Measurements from ENCODE around the gene MGA.
"Not testable (repeated sequence)": the region's sequence is repeated elsewhere in the genome, so short reads cannot be mapped to it uniquely, and the experiment has no call there.

Gene MGA

GRCh38 chr15:41703120-41703519, 42.9 kb downstream of the MGA start:
- Histone ChIP-seq H3K4me3 (ENCODE audit: extremely low read depth, insufficient read depth, low read length, poor library complexity, severe bottlenecking) (no peak overlapping the region), H3K36me3 (ENCODE audit: control insufficient read depth, insufficient read depth, low read length) (peaks cover 48% of the 10 kb centered on the region), H3K9me3 (ENCODE audit: control insufficient read depth, low read length) (no peaks in the 10 kb centered on the region), H3K4me1 (ENCODE audit: control insufficient read depth, insufficient read depth, low read length, poor library complexity, severe bottlenecking) (no peaks in the 10 kb centered on the region), H3K27ac (ENCODE audit: low read depth, low read length, severe bottlenecking) (no peak overlapping the region)

DNA sequence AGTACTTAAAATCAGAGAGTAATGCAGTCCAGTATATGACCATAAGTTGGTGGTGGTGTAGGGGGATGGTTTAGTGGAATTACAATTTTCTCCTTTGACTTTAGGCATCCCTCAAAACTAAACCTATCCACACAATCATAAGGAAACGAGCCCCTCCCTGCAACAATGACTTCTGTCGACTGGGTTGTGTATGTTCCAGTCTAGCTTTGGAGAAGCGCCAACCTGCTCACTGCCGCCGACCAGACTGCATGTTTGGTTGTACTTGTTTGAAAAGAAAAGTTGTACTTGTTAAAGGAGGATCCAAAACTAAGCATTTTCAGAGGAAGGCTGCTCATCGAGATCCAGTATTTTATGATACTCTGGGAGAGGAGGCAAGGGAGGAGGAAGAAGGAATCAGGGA, 52.8 kb downstream of the MGA start:
- H3K4me1 ChIP-seq (ENCODE audit: control insufficient read depth, insufficient read depth, low read length, poor library complexity, severe bottlenecking) = no peaks in the 10 kb centered on the region
- peaks cover 44% of the 10 kb centered on the region for H3K36me3 ChIP-seq (ENCODE audit: control insufficient read depth, insufficient read depth, low read length)
- H3K27ac ChIP-seq (ENCODE audit: low read depth, low read length, severe bottlenecking) = no peak overlapping the region
- 98 to 100% methylated on average over 5 of the region's 6 CpGs for WGBS, 2 experiments (ENCODE audit: insufficient coverage in 2 of 2)
- H3K4me3 ChIP-seq (ENCODE audit: extremely low read depth, insufficient read depth, low read length, poor library complexity, severe bottlenecking) = no peak overlapping the region
- no peaks in the 10 kb centered on the region for H3K9me3 ChIP-seq (ENCODE audit: control insufficient read depth, low read length)

- 95 to 96% methylated on average over 2 of the region's 3 CpGs for WGBS, 2 experiments (ENCODE audit: insufficient coverage in 2 of 2)
- Histone ChIP-seq H3K4me3 (ENCODE audit: extremely low read depth, insufficient read depth, low read length, poor library complexity, severe bottlenecking) (no peak overlapping the region), H3K9me3 (ENCODE audit: control insufficient read depth, low read length) (no peaks in the 10 kb centered on the region), H3K4me1 (ENCODE audit: control insufficient read depth, insufficient read depth, low read length, poor library complexity, severe bottlenecking) (no peaks in the 10 kb centered on the region), H3K27ac (ENCODE audit: low read depth, low read length, severe bottlenecking) (no peak overlapping the region), H3K36me3 (ENCODE audit: control insufficient read depth, insufficient read depth, low read length) (peaks cover 41% of the 10 kb centered on the region)
These were observed 54.1 kb downstream of the MGA start for GRCh38 chr15:41714291-41714690.

DNA sequence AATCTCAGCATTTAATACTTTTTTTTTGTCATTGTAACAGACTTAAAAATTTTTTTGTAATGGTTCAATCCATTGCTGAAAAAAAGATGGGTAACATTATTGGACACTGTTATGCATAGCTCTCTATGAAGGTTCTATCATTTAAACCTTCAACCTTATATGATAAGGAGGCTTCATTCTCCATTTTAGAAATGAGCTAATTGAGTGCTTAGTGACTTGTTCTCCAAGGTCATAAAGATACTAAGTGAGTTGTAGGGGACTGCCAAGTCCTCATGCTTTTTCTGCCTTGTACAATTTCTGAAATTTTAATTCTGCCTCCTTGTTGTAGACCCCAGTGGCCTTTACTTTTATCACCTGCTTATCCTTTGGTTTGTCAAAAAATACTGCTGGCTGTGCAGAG, 56.7 kb downstream of the MGA start:
- H3K4me1 ChIP-seq (ENCODE audit: control insufficient read depth, insufficient read depth, low read length, poor library complexity, severe bottlenecking) = no peaks in the 10 kb centered on the region
- no peak overlapping the region for H3K27ac ChIP-seq (ENCODE audit: low read depth, low read length, severe bottlenecking)
- H3K9me3 ChIP-seq (ENCODE audit: control insufficient read depth, low read length) = no peaks in the 10 kb centered on the region
- H3K4me3 ChIP-seq (ENCODE audit: extremely low read depth, insufficient read depth, low read length, poor library complexity, severe bottlenecking) = no peak overlapping the region
- peaks cover 22% of the 10 kb centered on the region for H3K36me3 ChIP-seq (ENCODE audit: control insufficient read depth, insufficient read depth, low read length)

- no peaks in the 10 kb centered on the region for H3K4me1 ChIP-seq (ENCODE audit: control insufficient read depth, insufficient read depth, low read length, poor library complexity, severe bottlenecking)
- 100% methylated on average over 1 of the region's 3 CpGs; no CpG with 5 or more reads in 1 of the 2 experiments for WGBS, 2 experiments (ENCODE audit: insufficient coverage in 2 of 2)
- H3K9me3 ChIP-seq (ENCODE audit: control insufficient read depth, low read length) = no peaks in the 10 kb centered on the region
- no peak overlapping the region for H3K4me3 ChIP-seq (ENCODE audit: extremely low read depth, insufficient read depth, low read length, poor library complexity, severe bottlenecking)
- peaks cover 37% of the 10 kb centered on the region for H3K36me3 ChIP-seq (ENCODE audit: control insufficient read depth, insufficient read depth, low read length)
- H3K27ac ChIP-seq (ENCODE audit: low read depth, low read length, severe bottlenecking) = no peak overlapping the region
These were observed 66.9 kb downstream of the MGA start for GRCh38 chr15:41727143-41727542.

DNA sequence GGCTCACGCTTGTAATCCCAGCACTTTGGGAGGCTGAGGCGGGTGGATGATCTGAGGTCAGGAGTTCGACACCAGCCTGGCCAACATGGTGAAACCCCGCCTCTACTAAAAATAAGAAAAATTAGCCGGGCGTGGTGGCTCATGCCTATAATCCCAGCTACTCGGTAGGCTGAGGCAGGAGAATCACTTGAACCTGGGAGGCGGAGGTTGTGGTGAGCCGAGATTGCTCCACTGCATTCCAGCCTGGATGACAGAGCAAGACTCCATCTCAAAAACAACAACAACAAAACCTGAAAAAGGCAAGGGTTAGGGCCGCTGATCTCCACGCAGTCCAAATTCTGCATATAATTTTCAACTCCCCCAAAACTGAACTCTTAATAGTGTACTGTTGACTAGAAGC, 67.9 kb downstream of the MGA start:
- peaks cover 38% of the 10 kb centered on the region for H3K36me3 ChIP-seq (ENCODE audit: control insufficient read depth, insufficient read depth, low read length)
- H3K9me3 ChIP-seq (ENCODE audit: control insufficient read depth, low read length); H3K4me3 ChIP-seq (ENCODE audit: extremely low read depth, insufficient read depth, low read length, poor library complexity, severe bottlenecking); H3K4me1 ChIP-seq (ENCODE audit: control insufficient read depth, insufficient read depth, low read length, poor library complexity, severe bottlenecking); H3K27ac ChIP-seq (ENCODE audit: low read depth, low read length, severe bottlenecking): not testable (repeated sequence)
- WGBS, 2 experiments (ENCODE audit: insufficient coverage in 2 of 2) = 97 to 98% methylated on average over 6 to 9 of the region's 11 CpGs

GRCh38 chr15:41730543-41730942, 70.3 kb downstream of the MGA start:
- Histone ChIP-seq H3K9me3 (ENCODE audit: control insufficient read depth, low read length) (no peaks in the 10 kb centered on the region), H3K36me3 (ENCODE audit: control insufficient read depth, insufficient read depth, low read length) (peaks cover 61% of the 10 kb centered on the region), H3K4me1 (ENCODE audit: control insufficient read depth, insufficient read depth, low read length, poor library complexity, severe bottlenecking) (no peaks in the 10 kb centered on the region), H3K4me3 (ENCODE audit: extremely low read depth, insufficient read depth, low read length, poor library complexity, severe bottlenecking) (no peak overlapping the region), H3K27ac (ENCODE audit: low read depth, low read length, severe bottlenecking) (no peak overlapping the region)
- WGBS, 2 experiments (ENCODE audit: insufficient coverage in 2 of 2) = 100% methylated on average over 2 of the region's 4 CpGs; no CpG with 5 or more reads in 1 of the 2 experiments

DNA sequence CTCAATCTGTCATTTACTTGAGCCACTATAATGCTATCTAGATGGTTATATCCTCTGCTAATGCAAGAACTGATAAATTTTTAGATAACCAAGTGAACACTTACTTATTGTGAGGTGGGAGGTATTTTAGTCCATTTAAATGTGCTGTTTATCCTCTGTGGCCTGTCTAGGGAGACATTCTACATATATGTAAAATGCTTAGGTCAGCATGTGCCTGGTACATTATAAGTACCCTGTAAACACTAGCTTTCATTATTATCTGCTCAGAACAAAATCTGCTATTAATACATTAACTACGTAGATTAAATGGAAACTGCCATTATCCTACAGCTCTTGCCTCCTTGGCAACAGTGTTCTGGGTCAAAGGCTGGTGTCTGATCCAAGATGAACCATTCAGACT, 72.3 kb downstream of the MGA start:
- Histone ChIP-seq H3K4me1 (ENCODE audit: control insufficient read depth, insufficient read depth, low read length, poor library complexity, severe bottlenecking) (no peaks in the 10 kb centered on the region), H3K36me3 (ENCODE audit: control insufficient read depth, insufficient read depth, low read length) (peaks cover 78% of the 10 kb centered on the region), H3K4me3 (ENCODE audit: extremely low read depth, insufficient read depth, low read length, poor library complexity, severe bottlenecking) (no peak overlapping the region), H3K27ac (ENCODE audit: low read depth, low read length, severe bottlenecking) (no peak overlapping the region), H3K9me3 (ENCODE audit: control insufficient read depth, low read length) (no peaks in the 10 kb centered on the region)
- 100% methylated on average over 1 of the region's 1 CpG for WGBS, 2 experiments (ENCODE audit: insufficient coverage in 2 of 2)

- WGBS, 2 experiments (ENCODE audit: insufficient coverage in 2 of 2) = 94 to 100% methylated on average over 1 to 3 of the region's 4 CpGs
- Histone ChIP-seq H3K27ac (ENCODE audit: low read depth, low read length, severe bottlenecking) (no peak overlapping the region), H3K4me1 (ENCODE audit: control insufficient read depth, insufficient read depth, low read length, poor library complexity, severe bottlenecking) (no peaks in the 10 kb centered on the region), H3K4me3 (ENCODE audit: extremely low read depth, insufficient read depth, low read length, poor library complexity, severe bottlenecking) (no peak overlapping the region), H3K36me3 (ENCODE audit: control insufficient read depth, insufficient read depth, low read length) (peaks cover 85% of the 10 kb centered on the region), H3K9me3 (ENCODE audit: control insufficient read depth, low read length) (no peaks in the 10 kb centered on the region)
These were observed 73.9 kb downstream of the MGA start for GRCh38 chr15:41734079-41734478.

- Histone ChIP-seq H3K27ac (ENCODE audit: low read depth, low read length, severe bottlenecking) (no peak overlapping the region), H3K36me3 (ENCODE audit: control insufficient read depth, insufficient read depth, low read length) (peaks cover 87% of the 10 kb centered on the region), H3K4me3 (ENCODE audit: extremely low read depth, insufficient read depth, low read length, poor library complexity, severe bottlenecking) (no peak overlapping the region), H3K4me1 (ENCODE audit: control insufficient read depth, insufficient read depth, low read length, poor library complexity, severe bottlenecking) (no peaks in the 10 kb centered on the region), H3K9me3 (ENCODE audit: control insufficient read depth, low read length) (no peaks in the 10 kb centered on the region)
- 100% methylated on average over 1 of the region's 4 CpGs for WGBS, 2 experiments (ENCODE audit: insufficient coverage in 2 of 2)
These were observed 74.8 kb downstream of the MGA start for GRCh38 chr15:41735046-41735445.

DNA sequence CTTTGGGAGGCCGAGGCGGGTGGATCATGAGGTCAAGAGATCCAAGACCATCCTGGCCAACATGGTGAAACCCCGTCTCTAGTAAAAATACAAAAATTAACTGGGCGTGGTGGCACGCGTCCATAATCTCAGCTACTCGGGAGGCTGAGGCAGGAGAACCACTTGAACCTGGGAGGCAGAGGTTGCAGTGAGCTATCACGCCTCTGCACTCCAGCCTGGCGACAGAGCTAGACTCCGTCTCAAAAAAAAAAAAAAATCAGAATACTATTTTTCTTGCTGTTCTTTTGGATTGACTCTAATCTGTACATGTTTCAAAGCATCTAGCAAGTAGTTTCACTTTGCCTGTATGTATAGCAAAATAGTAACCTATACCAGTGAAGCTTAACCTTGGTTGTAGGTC, 75.3 kb downstream of the MGA start:
- WGBS, 2 experiments (ENCODE audit: insufficient coverage in 2 of 2) = 95 to 100% methylated on average over 8 to 9 of the region's 10 CpGs
- not testable (repeated sequence) for H3K9me3 ChIP-seq (ENCODE audit: control insufficient read depth, low read length); H3K4me1 ChIP-seq (ENCODE audit: control insufficient read depth, insufficient read depth, low read length, poor library complexity, severe bottlenecking); H3K27ac ChIP-seq (ENCODE audit: low read depth, low read length, severe bottlenecking); H3K4me3 ChIP-seq (ENCODE audit: extremely low read depth, insufficient read depth, low read length, poor library complexity, severe bottlenecking)
- peaks cover 88% of the 10 kb centered on the region for H3K36me3 ChIP-seq (ENCODE audit: control insufficient read depth, insufficient read depth, low read length)

DNA sequence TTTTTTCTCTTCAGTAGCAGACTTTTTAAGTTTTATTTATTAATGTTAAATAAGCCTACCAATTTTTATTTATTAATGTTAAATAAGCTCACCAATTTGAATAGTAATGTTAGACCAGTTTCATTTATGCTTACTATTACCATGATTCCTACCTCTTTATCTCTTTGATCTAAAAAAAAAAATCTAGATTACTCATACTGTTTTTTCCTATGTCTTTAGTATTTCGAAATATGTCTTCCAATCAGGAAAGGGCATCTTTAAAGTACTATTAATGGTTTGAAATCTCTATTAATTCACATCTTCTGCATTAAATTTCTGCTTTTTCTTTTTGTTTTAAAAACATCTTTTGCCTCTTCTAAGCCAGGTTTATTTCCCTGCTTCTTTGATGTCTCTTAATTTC, 86.6 kb downstream of the MGA start:
- Histone ChIP-seq H3K36me3 (ENCODE audit: control insufficient read depth, insufficient read depth, low read length) (peaks cover 52% of the 10 kb centered on the region), H3K4me1 (ENCODE audit: control insufficient read depth, insufficient read depth, low read length, poor library complexity, severe bottlenecking) (no peaks in the 10 kb centered on the region), H3K27ac (ENCODE audit: low read depth, low read length, severe bottlenecking) (no peak overlapping the region), H3K9me3 (ENCODE audit: control insufficient read depth, low read length) (no peaks in the 10 kb centered on the region), H3K4me3 (ENCODE audit: extremely low read depth, insufficient read depth, low read length, poor library complexity, severe bottlenecking) (no peak overlapping the region)
- no CpG with 5 or more reads among the region's 1 CpG for WGBS, 2 experiments (ENCODE audit: insufficient coverage in 2 of 2)
